Stimulated activated naive CD8-positive, alpha-beta T cell treated with anti-CD3 and anti-CD28 coated beads, Interleukin-15, Interleukin-2, amounts not matched to agents 100 U/mL and 50 U/mL, for 24 hours (primary cell): Measurements from ENCODE around the gene ALDH3B1.
"Not testable (repeated sequence)": the region's sequence is repeated elsewhere in the genome, so short reads cannot be mapped to it uniquely, and the experiment has no call there.

ENCODE experiments used
- ATAC-seq: fragments of 150-1000 bp; cut with Tn5 transposase; one replicate; pipeline ENCODE4 v1.10.0; 2021
- DNase-seq: peaks from one replicate; pipeline ENCODE4 v3.0.0; 2021

The ALDH3B1 gene

GRCh38 chr11:68010090-68011041 is at the start of gene ALDH3B1:
TSS of gene ALDH3B1 (plus strand) at chr11:68010327. CDS start at chr11:68015298, 4,971 bp downstream.
- no peak for DNase-seq
- ATAC-seq, result peak; percentile 30

GRCh38 chr11:67963217-67963616 is 46.9 kb upstream of the ALDH3B1 start:
- not testable (repeated sequence) for DNase-seq, ATAC-seq

GRCh38 chr11:67963879-67964278 is 46.2 kb upstream of the ALDH3B1 start:
- DNase-seq, ATAC-seq: not testable (repeated sequence)

GRCh38 chr11:67964746-67965145 is 45.4 kb upstream of the ALDH3B1 start:
- not testable (repeated sequence) for ATAC-seq, DNase-seq

GRCh38 chr11:67965830-67966348 is 44.2 kb upstream of the ALDH3B1 start:
- not testable (repeated sequence) for ATAC-seq, DNase-seq

- not testable (repeated sequence) for ATAC-seq, DNase-seq
Observed at GRCh38 chr11:67974746-67975145, 35.4 kb upstream of the ALDH3B1 start.

- not testable (repeated sequence) for ATAC-seq
- peak; percentile 43 for DNase-seq
Observed at GRCh38 chr11:67978766-67979418, 31.2 kb upstream of the ALDH3B1 start.

- ATAC-seq, result not testable (repeated sequence)
Observed at GRCh38 chr11:67981226-67981625, 28.9 kb upstream of the ALDH3B1 start.

GRCh38 chr11:67982255-67982857 is 27.8 kb upstream of the ALDH3B1 start:
- not testable (repeated sequence) for ATAC-seq

More at GRCh38 chr11:67981226-67981625, 28.9 kb upstream of the ALDH3B1 start:
- not testable (repeated sequence) for DNase-seq

GRCh38 chr11:67983951-67984350 is 26.2 kb upstream of the ALDH3B1 start:
- DNase-seq (no peak), ATAC-seq (no peak)

More at GRCh38 chr11:67982255-67982857, 27.8 kb upstream of the ALDH3B1 start:
- not testable (repeated sequence) for DNase-seq

- ATAC-seq, DNase-seq: not testable (repeated sequence)
Observed at GRCh38 chr11:67985302-67985701, 24.8 kb upstream of the ALDH3B1 start.

GRCh38 chr11:67990546-67991346 is 19.4 kb upstream of the ALDH3B1 start:
- DNase-seq, ATAC-seq: not testable (repeated sequence)

- not testable (repeated sequence) for DNase-seq, ATAC-seq
Observed at GRCh38 chr11:67991347-67992121, 18.6 kb upstream of the ALDH3B1 start.

GRCh38 chr11:67993821-67994220 is 16.3 kb upstream of the ALDH3B1 start:
- not testable (repeated sequence) for ATAC-seq
- DNase-seq, result peak; percentile 30

GRCh38 chr11:67994387-67994786 is 15.7 kb upstream of the ALDH3B1 start:
- not testable (repeated sequence) for DNase-seq, ATAC-seq

- ATAC-seq, DNase-seq: not testable (repeated sequence)
Observed at GRCh38 chr11:67995129-67995528, 15.0 kb upstream of the ALDH3B1 start.

- DNase-seq, ATAC-seq: not testable (repeated sequence)
Observed at GRCh38 chr11:67995579-67995978, 14.5 kb upstream of the ALDH3B1 start.

- DNase-seq (no peak), ATAC-seq (no peak)
Observed at GRCh38 chr11:67996051-67996450, 14.1 kb upstream of the ALDH3B1 start.

GRCh38 chr11:67996622-67997474 is 13.3 kb upstream of the ALDH3B1 start:
- peak; percentile 80 for ATAC-seq
- peak; percentile 59 for DNase-seq
